Left cardiac atrium (tissue), 4 donors: Measurements from ENCODE around the gene ZNF317. TPM values are rescaled to one million over a fixed set of nuclear protein-coding genes. Genes with fewer than 3 reads are reported as not detected.

Experiments used
- ATAC-seq, 2 donors: fragments of 200-7000 bp; cut with Tn5 transposase; one replicate each; pipeline ENCODE4 v1.9.1; 2020; ENCODE audit warnings: mild to moderate bottlenecking in 2 of 2, moderate library complexity in 2 of 2
- DNase-seq: peaks from one replicate; pipeline ENCODE4 v3.0.0-alpha.2; 2020
- intact Hi-C, 2 donors: fragments of 100-400 bp; cut with DNase I; formaldehyde crosslinking; loops; one replicate each; pipeline versions ENCODE4 v1.14.1 to v1.15.1; 2022 to 2023
- long read RNA-seq: library from polyadenylated mRNA; unstranded; transcript quantifications from one replicate; pipeline ENCODE4 v2.0.0, GENCODE V29; 2021
- total RNA-seq, 2 donors: library from RNA; stranded (reverse); fragmentation: NEBNext Ultra II Directional; extraction: Animal tissue kit (Norgen Biotek cat#: 25700); gene quantifications; one replicate each; pipeline ENCODE4 v1.2.1, GENCODE V29; 2021
- donor health status: DM: no; HTN: yes; CAD: no.
- donor health status: DM: no; HTN: yes; CAD: no; lungs with severe emphysema.
- donor health status: DM: yes; HTN: yes; CAD: no.
- donor health status: Dilated cardiomyopathy.

The ZNF317 gene
- 10 to 100 TPM; 11.3 to 19.1 TPM for total RNA-seq
- long read RNA-seq, full-length matches to known transcripts, result 13 of 16 reads
- long read RNA-seq, partial matches to known transcripts, result 0 of 16 reads
- long read RNA-seq, other reads (novel, unspliced or antisense), result 3 of 16 reads

GRCh38 chr19:9140159-9140874, at the start of gene ZNF317:
TSS of gene ZNF317 (plus strand) at chr19:9140397. CDS start at chr19:9156017, 15,620 bp downstream.
- intact Hi-C loops, result no loop called here
- ATAC-seq (peak; percentile 99), DNase-seq (peak; percentile 95)

- intact Hi-C loops, result no loop called here
- no peak for ATAC-seq
- DNase-seq, result no peak
Observed at GRCh38 chr19:9107375-9107774, 32.8 kb upstream of the ZNF317 start, which contains the start of gene OR7G2. TSS of gene OR7G2 (minus strand) at chr19:9107475. CDS start at chr19:9103243, 4,232 bp downstream.

GRCh38 chr19:9109959-9110358, 30.2 kb upstream of the ZNF317 start:
- intact Hi-C loops, result no loop called here
- ATAC-seq, result no peak
- no peak for DNase-seq

GRCh38 chr19:9115307-9115813, 24.8 kb upstream of the ZNF317 start, which contains the start of gene OR7G1:
TSS of gene OR7G1 (minus strand) at chr19:9115763. CDS start at chr19:9115763, 0 bp downstream.
- no peak for DNase-seq
- no peak for ATAC-seq
- intact Hi-C loops, result no loop called here

- no peak for DNase-seq
- intact Hi-C loops, result no loop called here
- ATAC-seq, result peak in 1 of 2 donors; percentile 31
Observed at GRCh38 chr19:9116547-9116946, 23.6 kb upstream of the ZNF317 start.

GRCh38 chr19:9126900-9127405, 13.2 kb upstream of the ZNF317 start, which contains the start of gene OR7G3:
TSS of gene OR7G3 (minus strand) at chr19:9126950. CDS start at chr19:9126950, 0 bp downstream.
- ATAC-seq (no peak), DNase-seq (no peak)
- intact Hi-C loops, result no loop called here

- DNase-seq, result no peak
- intact Hi-C loops, result no loop called here
- no peak for ATAC-seq
Observed at GRCh38 chr19:9128171-9128570, 12.0 kb upstream of the ZNF317 start.

GRCh38 chr19:9130965-9131364, 9.2 kb upstream of the ZNF317 start:
- ATAC-seq (no peak), DNase-seq (no peak)

GRCh38 chr19:9132422-9132821, 7.8 kb upstream of the ZNF317 start:
- no peak for DNase-seq
- intact Hi-C loops, result no loop called here
- ATAC-seq, result no peak

More at GRCh38 chr19:9130965-9131364, 9.2 kb upstream of the ZNF317 start:
- intact Hi-C loops, result no loop called here

- ATAC-seq, result no peak
- intact Hi-C loops, result loop anchor here in 1 of 2 donors (5.0 kb wide), 1 partner anchor 658 kb away; no protein-coding TSS in a partner anchor
- no peak for DNase-seq
Observed at GRCh38 chr19:9139609-9140158, 513 bp upstream of the ZNF317 start.

GRCh38 chr19:9144920-9145319, 4.7 kb downstream of the ZNF317 start:
- ATAC-seq (no peak), DNase-seq (no peak)
- intact Hi-C loops, result no loop called here

GRCh38 chr19:9146882-9147281, 6.7 kb downstream of the ZNF317 start:
- ATAC-seq (no peak), DNase-seq (no peak)
- intact Hi-C loops, result no loop called here

GRCh38 chr19:9148697-9149096, 8.5 kb downstream of the ZNF317 start:
- DNase-seq, result no peak
- no peak for ATAC-seq
- intact Hi-C loops, result no loop called here

- DNase-seq, result no peak
- intact Hi-C loops, result no loop called here
- ATAC-seq, result no peak
Observed at GRCh38 chr19:9149997-9150396, 9.8 kb downstream of the ZNF317 start.

GRCh38 chr19:9150650-9151049, 10.5 kb downstream of the ZNF317 start:
- DNase-seq, result no peak
- no peak for ATAC-seq
- intact Hi-C loops, result no loop called here

GRCh38 chr19:9151367-9151766, 11.2 kb downstream of the ZNF317 start:
- ATAC-seq, result no peak
- DNase-seq, result no peak
- intact Hi-C loops, result no loop called here

- ATAC-seq, result no peak
- DNase-seq, result no peak
- intact Hi-C loops, result no loop called here
Observed at GRCh38 chr19:9155591-9155990, 15.4 kb downstream of the ZNF317 start.

GRCh38 chr19:9156304-9156703, 16.1 kb downstream of the ZNF317 start:
- DNase-seq (no peak), ATAC-seq (no peak)
- intact Hi-C loops, result no loop called here

GRCh38 chr19:9159891-9160290, 19.7 kb downstream of the ZNF317 start:
- no peak for DNase-seq
- intact Hi-C loops, result no loop called here
- ATAC-seq, result no peak

GRCh38 chr19:9161427-9161826, 21.2 kb downstream of the ZNF317 start:
- intact Hi-C loops, result no loop called here
- ATAC-seq, result no peak
- DNase-seq, result no peak
